PFSK-1 (cell line): ENCODE results near the gene TEPSIN.

ENCODE experiments used
- FOXP2 ChIP-seq: optimal IDR thresholded peaks from 2 replicates; pipeline ENCODE3; 2011; ENCODE audit warnings: borderline replicate concordance, control low read depth, inconsistent platforms; ENCODE audit not compliant: insufficient read depth; ENCODE audit errors: extremely low read length, extremely low read depth
- POLR2AphosphoS5 ChIP-seq: IDR thresholded peaks from 2 replicates; pipeline ENCODE4 v1.6.1; 2012; ENCODE audit warnings: low read depth, mild to moderate bottlenecking, control low read depth, low read length, moderate library complexity

GRCh38 chr17:81231766-81232581 is 6.9 kb downstream of the TEPSIN start:
- no peak for TF ChIP-seq POLR2AphosphoS5
- TF ChIP-seq FOXP2 = no peak
